DND-41 (cell line): ENCODE data around the gene THSD7A.

ENCODE experiments used
- CTCF ChIP-seq: IDR thresholded peaks from 2 replicates; pipeline ENCODE4 v1.5.1; 2012; ENCODE audit warnings: borderline replicate concordance, low read length, moderate library complexity, mild to moderate bottlenecking; ENCODE audit not compliant: poor library complexity, severe bottlenecking; ENCODE audit errors: extremely low read depth
- EZH2 ChIP-seq: IDR thresholded peaks from 3 replicates; pipeline ENCODE4 v1.6.1; 2012; ENCODE audit warnings: borderline replicate concordance, low read depth, mild to moderate bottlenecking, moderate library complexity, low read length, inconsistent platforms; ENCODE audit not compliant: severe bottlenecking

GRCh38 chr7:11668727-11669126 is 163.3 kb downstream of the THSD7A start:
- TF ChIP-seq EZH2: no peak
- TF ChIP-seq CTCF: no peak
